Frontal cortex (tissue), 4 donors: ENCODE data around the gene TMC5. TPM values are rescaled to one million over a fixed set of nuclear protein-coding genes. Genes with fewer than 3 reads are reported as not detected.

Source experiments
- DNase-seq, 2 donors: peaks; one replicate each; pipeline ENCODE4 v3.0.0; 2012; ENCODE audit warnings: low spot score in 2 of 2
- FAIRE-seq: peaks from 2 replicates; lab custom pipeline; 2012; peaks lifted over from hg19 to GRCh38; lab: Jason Lieb, UNC
- total RNA-seq: library from RNA; depleted of rRNA; stranded (reverse); fragments of >200 nt; gene quantifications from one replicate; pipeline ENCODE4 v1.2.3, GENCODE V29; 2014
- donor health status: control.
- donor health status: control.
- donor health status: control.

TMC5 gene
- total RNA-seq, 1 donor from 2014 or later = 0.41 TPM

DNA sequence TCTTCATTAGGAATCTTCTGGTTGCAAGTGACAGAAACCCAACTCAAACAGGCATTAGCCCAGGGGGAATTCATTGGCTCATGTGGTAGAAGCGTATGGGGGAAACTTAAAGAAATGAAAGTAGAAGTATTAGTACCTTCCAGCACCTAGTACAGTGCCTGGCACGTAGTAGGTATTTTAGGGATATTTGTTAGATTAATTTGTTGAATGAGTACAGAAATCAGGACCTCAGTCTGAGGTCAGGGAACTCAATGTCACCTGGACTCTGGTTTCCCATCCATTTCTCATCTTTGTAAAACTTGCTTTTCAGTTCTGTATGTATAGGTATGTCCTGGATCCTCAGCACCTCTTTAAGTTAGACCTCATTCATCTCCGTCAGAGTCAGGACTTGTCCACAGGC lies 32.5 kb downstream of the TMC5 start:
- DNase-seq = no peak
- no peak for FAIRE-seq

GRCh38 chr16:19458722-19459379 lies 41.2 kb downstream of the TMC5 start:
- DNase-seq (no peak), FAIRE-seq (no peak)

DNA sequence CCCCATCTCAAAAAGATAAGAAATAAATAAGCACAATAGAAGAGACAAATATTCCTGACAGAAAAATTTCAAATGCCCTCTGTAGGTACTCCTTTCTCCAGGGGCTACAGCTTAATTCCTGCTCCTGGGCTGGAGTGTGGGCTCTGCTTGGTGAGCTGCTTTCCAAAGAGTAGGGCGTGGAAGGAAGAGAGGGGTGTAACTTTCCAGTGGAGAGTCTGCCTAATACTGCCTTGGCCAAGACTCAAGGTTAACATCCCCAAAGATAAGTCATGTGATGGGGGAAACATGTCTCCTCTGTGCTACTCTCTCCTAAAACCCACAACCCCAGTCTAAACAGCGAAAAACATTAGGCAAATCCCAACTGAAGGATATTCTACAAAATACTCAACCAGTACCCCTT lies 42.7 kb downstream of the TMC5 start:
- no peak for DNase-seq
- no peak for FAIRE-seq

- DNase-seq (no peak), FAIRE-seq (no peak)
Measured at GRCh38 chr16:19463468-19464315, 46.0 kb downstream of the TMC5 start.

- FAIRE-seq (no peak), DNase-seq (no peak)
Measured at GRCh38 chr16:19468300-19468699, 50.6 kb downstream of the TMC5 start.

DNA sequence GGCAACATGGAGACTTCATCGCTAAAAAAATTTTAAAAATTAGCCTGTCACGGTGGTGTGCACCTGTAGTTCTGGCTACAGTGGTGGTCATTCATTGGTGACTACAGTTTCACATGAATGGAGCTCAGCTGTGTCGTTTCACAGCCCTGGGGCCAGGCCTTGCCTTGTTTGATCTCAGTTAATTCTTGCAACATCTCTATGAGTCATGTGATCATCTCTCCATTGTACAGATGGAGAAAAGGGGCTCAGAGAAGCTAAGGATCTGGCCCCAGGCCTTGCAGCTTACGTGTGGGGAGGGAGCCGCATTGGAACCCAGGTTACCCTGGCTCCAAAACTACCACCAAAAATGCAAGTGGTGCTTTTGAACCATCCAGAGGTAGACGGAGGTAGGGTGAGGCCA lies 54.8 kb downstream of the TMC5 start:
- DNase-seq = no peak
- FAIRE-seq = no peak

- FAIRE-seq (no peak), DNase-seq (no peak)
Measured at GRCh38 chr16:19474617-19475016, 56.9 kb downstream of the TMC5 start.

DNA sequence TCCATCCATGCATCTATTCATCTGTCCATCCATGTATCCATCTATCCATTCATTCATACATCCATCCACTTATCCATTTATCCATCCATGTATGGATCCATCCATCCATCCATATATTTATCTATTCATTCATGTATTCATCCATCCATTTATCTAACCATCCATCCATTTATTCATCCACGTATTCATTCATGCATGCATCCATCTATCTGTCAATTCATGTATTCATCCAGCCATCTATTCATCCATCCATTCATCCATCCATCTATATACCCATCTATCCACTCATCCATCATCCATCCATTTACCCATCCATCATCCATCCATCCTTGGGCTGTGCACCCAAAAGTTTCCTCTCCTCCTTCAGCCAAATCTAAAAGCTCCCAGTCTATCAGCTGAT lies 60.8 kb downstream of the TMC5 start:
- DNase-seq (no peak), FAIRE-seq (no peak)

DNA sequence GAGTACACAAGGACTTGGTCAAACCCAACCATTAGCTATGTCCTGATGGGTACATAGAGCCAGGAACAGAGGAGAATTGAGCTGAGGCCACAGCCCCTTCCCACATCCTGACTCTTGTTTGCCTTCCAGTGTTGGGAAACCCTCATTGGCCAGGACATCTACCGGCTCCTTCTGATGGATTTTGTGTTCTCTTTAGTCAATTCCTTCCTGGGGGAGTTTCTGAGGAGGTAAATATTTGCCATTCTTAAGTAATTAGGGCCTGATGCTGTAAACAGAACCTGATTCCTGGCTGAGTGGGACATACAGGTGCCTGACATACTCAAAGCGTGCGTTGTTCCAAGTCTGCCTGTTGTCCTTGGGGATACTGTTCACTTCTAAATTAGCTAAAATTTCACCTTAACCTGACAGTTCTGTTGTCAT lies 61.6 kb downstream of the TMC5 start:
- DNase-seq (no peak), FAIRE-seq (no peak)

- DNase-seq = no peak
- no peak for FAIRE-seq
Measured at GRCh38 chr16:19481296-19481695, 63.6 kb downstream of the TMC5 start.

DNA sequence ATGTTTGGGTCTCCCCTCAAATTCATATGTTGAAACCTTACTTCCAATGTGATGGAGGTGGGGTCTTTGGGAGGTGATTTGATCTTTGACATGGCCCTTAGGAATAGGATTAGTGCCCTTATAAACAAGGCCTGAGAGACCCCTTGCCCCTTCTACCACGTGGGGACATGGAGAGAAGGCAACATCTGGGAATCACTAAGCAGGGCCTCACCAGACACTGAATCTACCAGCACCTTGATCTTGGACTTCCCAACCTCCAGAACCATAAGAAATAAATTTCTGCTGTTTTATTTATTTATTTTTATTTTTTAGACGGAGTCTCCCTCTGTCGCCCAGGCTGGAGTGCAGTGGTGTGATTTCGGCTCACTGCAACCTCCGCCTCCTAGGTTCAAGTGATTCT lies 64.1 kb downstream of the TMC5 start:
- FAIRE-seq (no peak), DNase-seq (no peak)

DNA sequence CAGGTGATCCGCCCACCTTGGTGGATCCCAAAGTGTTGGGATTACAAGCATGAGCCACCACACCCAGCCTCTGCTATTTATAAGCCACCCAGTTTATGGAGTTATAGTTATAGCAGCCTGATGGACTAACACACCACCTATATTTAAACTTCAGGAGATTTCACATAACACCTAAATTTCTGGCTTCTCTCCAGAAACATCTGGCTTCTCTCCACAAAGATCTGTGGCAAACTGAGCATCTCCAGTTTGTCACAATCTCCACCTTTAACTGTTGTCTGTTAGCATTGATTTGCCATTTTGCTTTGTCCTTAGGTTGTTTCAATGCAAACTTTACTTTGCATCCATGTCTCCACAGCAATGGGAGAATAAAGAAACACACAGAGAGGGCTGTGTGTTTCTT lies 64.6 kb downstream of the TMC5 start:
- DNase-seq = no peak
- no peak for FAIRE-seq

GRCh38 chr16:19484096-19484495 lies 66.4 kb downstream of the TMC5 start:
- no peak for DNase-seq
- no peak for FAIRE-seq

GRCh38 chr16:19485611-19486010 lies 67.9 kb downstream of the TMC5 start:
- FAIRE-seq (no peak), DNase-seq (no peak)

GRCh38 chr16:19486051-19486450 lies 68.4 kb downstream of the TMC5 start:
- no peak for FAIRE-seq

DNA sequence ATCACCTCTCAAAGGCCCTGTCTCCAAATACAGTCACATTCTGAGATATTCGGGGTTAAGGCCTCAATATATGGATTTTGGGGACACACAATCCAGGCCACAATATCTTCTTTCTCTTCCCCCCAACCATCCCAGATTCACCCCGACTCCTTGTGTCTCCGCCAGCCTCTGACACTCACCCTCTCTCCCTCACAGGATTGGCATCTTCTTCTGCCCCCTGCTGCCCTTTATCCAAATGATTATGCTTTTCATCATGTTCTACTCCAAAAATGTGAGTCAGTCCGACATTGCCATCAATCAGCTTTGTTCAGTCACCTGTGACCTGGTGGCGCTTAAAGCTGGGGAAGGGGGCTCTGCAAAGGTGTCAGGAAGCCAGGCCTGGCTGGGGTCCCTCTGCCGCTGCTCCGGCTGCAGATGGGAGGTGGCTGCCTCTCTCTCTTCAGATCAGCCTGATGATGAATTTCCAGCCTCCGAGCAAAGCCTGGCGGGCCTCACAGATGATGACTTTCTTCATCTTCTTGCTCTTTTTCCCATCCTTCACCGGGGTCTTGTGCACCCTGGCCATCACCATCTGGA lies 69.2 kb downstream of the TMC5 start:
- FAIRE-seq = no peak

More at GRCh38 chr16:19486051-19486450, 68.4 kb downstream of the TMC5 start:
- DNase-seq = no peak

DNA sequence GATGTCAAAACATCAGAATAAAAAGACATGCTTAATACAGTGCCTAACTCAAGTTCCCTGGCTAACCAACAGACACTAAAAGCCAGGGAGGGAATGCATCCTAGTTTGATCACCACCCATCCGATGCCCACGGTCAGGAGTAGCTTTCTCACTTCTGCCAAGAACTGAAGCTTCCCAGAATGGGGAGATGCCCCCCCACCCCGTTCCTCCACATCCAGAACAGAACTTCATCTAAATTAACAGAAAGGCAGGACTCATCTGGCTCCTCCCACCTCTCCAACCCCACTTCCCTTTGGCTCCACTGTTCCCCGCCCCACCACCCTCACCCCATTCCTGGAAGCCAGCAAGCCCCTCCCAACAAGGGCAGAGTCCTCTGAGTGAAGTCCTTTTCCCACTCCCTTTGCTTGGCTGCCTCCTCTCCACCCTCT lies 70.5 kb downstream of the TMC5 start:
- DNase-seq = no peak
- FAIRE-seq = no peak

More for the DNA sequence above, 69.2 kb downstream of the TMC5 start:
- DNase-seq = no peak

DNA sequence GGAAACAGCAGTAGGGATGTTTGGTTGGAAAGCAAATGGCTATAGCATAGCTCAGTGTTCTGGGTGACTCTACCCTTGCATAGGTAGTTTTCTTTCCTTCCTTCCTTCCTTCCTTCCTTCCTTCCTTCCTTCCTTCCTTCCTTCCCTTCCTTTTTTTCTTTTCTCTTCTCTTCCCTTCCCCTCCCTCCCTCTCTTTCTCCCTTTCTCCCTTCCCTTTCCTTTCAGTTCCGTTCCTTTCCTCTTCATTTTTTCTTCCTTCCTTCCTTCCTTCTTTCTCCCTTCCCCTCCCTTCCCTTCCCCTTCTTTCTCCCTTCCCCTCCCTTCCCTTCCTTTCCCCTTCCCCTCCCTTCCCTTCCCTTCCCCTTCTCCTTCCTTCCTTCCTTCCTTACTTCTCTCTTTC lies 72.9 kb downstream of the TMC5 start:
- DNase-seq (no peak), FAIRE-seq (no peak)

- no peak for FAIRE-seq
- no peak for DNase-seq
Measured at GRCh38 chr16:19497176-19497575, 79.5 kb downstream of the TMC5 start.

- DNase-seq (no peak), FAIRE-seq (no peak)
Measured at GRCh38 chr16:19499006-19499405, 81.3 kb downstream of the TMC5 start.

- FAIRE-seq (no peak), DNase-seq (no peak)
Measured at GRCh38 chr16:19499481-19499880, 81.8 kb downstream of the TMC5 start.
